HEK293T (cell line): ENCODE results near the gene SPEG.

ENCODE experiments used
- CTCF ChIA-PET: fragments of 350-600 bp; formaldehyde crosslinking; extraction: SDS; loops from one replicate; lab custom pipeline; 2021; ENCODE audit warnings: antibody characterized with exemption, inconsistent platforms; lab: Yijun Ruan, JAX
- POLR2A ChIA-PET: fragments of 350-600 bp; formaldehyde crosslinking; extraction: SDS; loops from one replicate; lab custom pipeline; 2020; ENCODE audit warnings: antibody characterized with exemption, inconsistent platforms; lab: Yijun Ruan, JAX
- DNase-seq: peaks from one replicate; pipeline ENCODE4 v3.0.0; 2012; ENCODE audit warnings: mixed read lengths; ENCODE audit errors: extremely low spot score
- ARNT ChIP-seq: fragments of 450-650 bp; IDR thresholded peaks from 2 replicates; pipeline ENCODE4 v1.6.1; 2017; ENCODE audit warnings: mild to moderate bottlenecking
- BHLHE40 ChIP-seq: fragments of 450-650 bp; IDR thresholded peaks from 2 replicates; pipeline ENCODE4 v1.6.1; 2016; ENCODE audit warnings: mild to moderate bottlenecking, moderate library complexity, borderline replicate concordance
- CTBP1 ChIP-seq: fragments of 450-650 bp; IDR thresholded peaks from 2 replicates; pipeline ENCODE4 v1.6.1; 2016; ENCODE audit warnings: borderline replicate concordance
- ELF4 ChIP-seq: fragments of 450-650 bp; IDR thresholded peaks from 2 replicates; pipeline ENCODE4 v1.6.1; 2017; ENCODE audit warnings: antibody characterized with exemption
- FOXA1 ChIP-seq: fragments of 450-650 bp; IDR thresholded peaks from 2 replicates; pipeline ENCODE4 v1.6.1; 2016; ENCODE audit warnings: mild to moderate bottlenecking
- FOXK2 ChIP-seq: fragments of 450-650 bp; IDR thresholded peaks from 2 replicates; pipeline ENCODE4 v1.6.1; 2016; ENCODE audit warnings: mild to moderate bottlenecking
- FOXM1 ChIP-seq: fragments of 450-650 bp; IDR thresholded peaks from 2 replicates; pipeline ENCODE4 v1.6.1; 2017; ENCODE audit warnings: mild to moderate bottlenecking, borderline replicate concordance
- HDGF ChIP-seq: fragments of 450-650 bp; IDR thresholded peaks from 2 replicates; pipeline ENCODE4 v1.6.1; 2017; ENCODE audit warnings: antibody characterized with exemption, borderline replicate concordance
- L3MBTL2 ChIP-seq: fragments of 450-650 bp; conservative IDR thresholded peaks from 2 replicates; pipeline ENCODE4 v1.6.1; 2016; ENCODE audit warnings: mild to moderate bottlenecking
- LEF1 ChIP-seq: fragments of 450-650 bp; IDR thresholded peaks from 2 replicates; pipeline ENCODE4 v1.6.1; 2017; ENCODE audit warnings: mild to moderate bottlenecking, borderline replicate concordance
- NFRKB ChIP-seq: fragments of 450-650 bp; IDR thresholded peaks from 2 replicates; pipeline ENCODE4 v1.6.1; 2016; ENCODE audit warnings: mild to moderate bottlenecking, moderate library complexity
- PKNOX1 ChIP-seq: fragments of 450-650 bp; IDR thresholded peaks from 2 replicates; pipeline ENCODE4 v1.6.1; 2016
- SP1 ChIP-seq: fragments of 450-650 bp; IDR thresholded peaks from 2 replicates; pipeline ENCODE4 v1.6.1; 2017
- SUZ12 ChIP-seq: fragments of 450-650 bp; IDR thresholded peaks from 2 replicates; pipeline ENCODE4 v1.6.1; 2016; ENCODE audit warnings: mild to moderate bottlenecking
- TARDBP ChIP-seq: fragments of 450-650 bp; IDR thresholded peaks from 2 replicates; pipeline ENCODE4 v1.6.1; 2016
- ZNF384 ChIP-seq: fragments of 450-650 bp; IDR thresholded peaks from 2 replicates; pipeline ENCODE4 v1.6.1; 2016

The SPEG gene

DNA sequence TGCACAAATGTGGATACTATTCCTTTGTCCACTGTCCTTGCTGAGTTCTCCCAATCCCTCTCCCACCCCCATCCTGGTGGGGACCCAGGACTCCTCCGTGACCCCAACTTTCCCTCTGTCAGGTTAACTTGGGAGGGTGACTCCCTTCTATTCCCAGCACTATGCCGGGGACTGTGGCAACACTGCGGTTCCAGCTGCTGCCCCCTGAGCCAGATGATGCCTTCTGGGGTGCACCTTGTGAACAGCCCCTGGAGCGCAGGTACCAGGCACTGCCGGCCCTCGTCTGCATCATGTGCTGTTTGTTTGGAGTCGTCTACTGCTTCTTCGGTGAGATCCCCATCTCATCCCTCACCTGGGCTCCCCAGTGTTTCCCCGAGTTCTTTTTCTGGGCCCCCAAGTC lies 109.9 kb downstream of the SPEG start:
- POLR2A ChIA-PET = interaction anchor here (0.5 to 1.7 kb wide), 2 partner anchors 11 to 27 kb away, joined by 3 to 8 read pairs; partner anchors contain the start of gene OBSL1
- CTCF ChIA-PET = interaction anchor here (0.7 kb wide), 1 partner anchor 47 kb away, joined by 3 read pairs; no protein-coding TSS in a partner anchor
- TF ChIP-seq NFRKB = no peak
- no peak for TF ChIP-seq L3MBTL2
- TF ChIP-seq ZNF384 = no peak
- TF ChIP-seq LEF1 = no peak
- no peak for TF ChIP-seq ARNT
- TF ChIP-seq FOXK2 = no peak
- no peak for DNase-seq

GRCh38 chr2:219545295-219545942 lies 110.8 kb downstream of the SPEG start:
- ChIA-PET CTCF (interaction anchor here (0.9 kb wide), 1 partner anchor 15 kb away, joined by 4 read pairs; no protein-coding TSS in a partner anchor), POLR2A (no interaction called here)
- DNase-seq = no peak
- no peak for TF ChIP-seq FOXA1
- TF ChIP-seq TARDBP = no peak
- TF ChIP-seq SP1 = no peak
- TF ChIP-seq SUZ12 = no peak
- TF ChIP-seq LEF1 = no peak
- no peak for TF ChIP-seq BHLHE40
- no peak for TF ChIP-seq NFRKB
- no peak for TF ChIP-seq ELF4

DNA sequence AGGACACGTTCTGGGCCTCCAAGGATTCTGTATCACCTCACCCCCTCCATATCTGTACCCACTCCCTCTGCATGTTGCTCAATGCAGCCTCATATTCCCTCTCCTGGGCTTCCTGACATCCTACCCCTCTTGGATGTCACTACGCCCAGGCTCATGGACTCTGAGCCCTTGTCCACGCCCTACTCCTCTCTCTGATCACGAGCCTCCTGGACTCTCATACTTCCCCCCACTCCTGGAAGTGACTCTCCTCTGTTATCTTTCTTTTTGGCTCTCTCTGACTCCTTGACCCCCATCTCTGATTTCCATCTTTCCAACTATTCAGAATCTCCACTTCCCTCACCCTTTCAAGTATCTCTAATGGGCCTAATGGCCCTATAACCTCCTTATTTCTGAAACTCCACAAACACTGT lies 111.3 kb downstream of the SPEG start:
- CTCF ChIA-PET = no interaction called here
- POLR2A ChIA-PET = no interaction called here
- TF ChIP-seq NFRKB = no peak
- TF ChIP-seq FOXM1 = no peak
- TF ChIP-seq PKNOX1 = no peak
- TF ChIP-seq ARNT = no peak
- no peak for TF ChIP-seq HDGF
- TF ChIP-seq L3MBTL2 = no peak
- TF ChIP-seq SUZ12 = no peak
- TF ChIP-seq ELF4 = no peak
- TF ChIP-seq TARDBP = no peak
- no peak for TF ChIP-seq BHLHE40
- TF ChIP-seq FOXA1 = no peak
- no peak for TF ChIP-seq CTBP1
- TF ChIP-seq FOXK2 = no peak
- no peak for TF ChIP-seq SP1
- TF ChIP-seq ZNF384 = no peak

GRCh38 chr2:219547621-219548020 lies 113.0 kb downstream of the SPEG start:
- POLR2A ChIA-PET = no interaction called here
- no peak for DNase-seq
- TF ChIP-seq ZNF384 (no peak), PKNOX1 (no peak), SUZ12 (no peak), ELF4 (no peak), FOXA1 (no peak), NFRKB (no peak), ARNT (no peak), CTBP1 (no peak), FOXM1 (no peak), SP1 (no peak), BHLHE40 (no peak), TARDBP (no peak), L3MBTL2 (no peak), LEF1 (no peak), FOXK2 (no peak), HDGF (no peak)
- CTCF ChIA-PET = no interaction called here

More for the DNA sequence above, 111.3 kb downstream of the SPEG start:
- no peak for DNase-seq
